ENCODE data around the gene SRP72. TPM values are rescaled to one million over a fixed set of nuclear protein-coding genes. Genes with fewer than 3 reads are reported as not detected.

Gene SRP72
- total RNA-seq, 4 donors from 2014 or later, result 40.9 to 59.9 (median 46.4) TPM

DNA sequence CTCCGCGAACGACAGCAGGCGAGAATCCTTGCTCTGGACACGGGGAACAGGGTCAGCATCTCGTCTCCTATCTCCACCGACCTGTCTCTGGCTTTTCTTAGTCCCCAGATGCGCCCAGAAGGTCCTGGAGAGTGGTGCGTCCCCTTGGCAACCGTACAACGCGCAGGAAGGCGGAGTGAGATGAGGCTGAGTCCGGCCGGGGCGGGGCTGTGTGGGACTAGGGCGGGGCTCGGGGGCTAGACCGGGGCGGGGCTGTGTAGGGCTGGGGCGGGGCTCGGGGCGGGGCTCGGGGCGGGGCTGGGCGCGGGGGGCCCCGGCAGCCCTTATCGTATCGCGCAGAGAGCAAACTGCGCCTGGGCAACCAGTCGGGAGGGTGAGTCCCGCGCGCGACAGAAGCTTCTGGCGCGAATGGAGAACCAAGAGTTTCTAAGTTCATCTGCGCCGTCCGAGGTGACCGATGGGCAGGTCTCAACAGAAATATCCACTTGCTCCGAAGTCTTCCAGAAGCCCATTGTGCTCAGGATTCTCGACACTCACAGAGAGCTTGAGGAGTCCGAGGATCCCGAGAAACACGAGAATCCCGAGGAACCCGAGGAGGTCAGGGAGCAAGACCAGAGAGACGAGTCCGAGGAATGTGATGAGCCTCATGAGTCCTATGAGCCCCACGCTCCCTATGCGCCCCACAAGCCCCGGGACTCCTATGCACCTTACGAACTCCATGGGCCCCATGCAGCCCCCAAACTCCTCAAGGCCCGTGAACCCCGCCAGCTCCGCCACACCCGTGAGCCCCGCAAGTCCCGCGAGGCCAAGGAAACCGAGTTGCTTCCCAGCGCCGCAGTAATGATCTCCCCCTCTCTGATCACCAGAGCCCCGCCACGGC lies 63.1 kb downstream of the SRP72 start:
- intact Hi-C loops (cut with DNase I; ENCODE audit: low total_unique reads), result no loop called here
- TF ChIP-seq CTCF (IDR thresholded peaks at IDR 0.05), result no peak
- TF ChIP-seq POLR2A (IDR thresholded peaks at IDR 0.05), result no peak
- WGBS, 2 donors, result 4 to 5% methylated on average over 39 to 53 of the region's 68 CpGs

DNA sequence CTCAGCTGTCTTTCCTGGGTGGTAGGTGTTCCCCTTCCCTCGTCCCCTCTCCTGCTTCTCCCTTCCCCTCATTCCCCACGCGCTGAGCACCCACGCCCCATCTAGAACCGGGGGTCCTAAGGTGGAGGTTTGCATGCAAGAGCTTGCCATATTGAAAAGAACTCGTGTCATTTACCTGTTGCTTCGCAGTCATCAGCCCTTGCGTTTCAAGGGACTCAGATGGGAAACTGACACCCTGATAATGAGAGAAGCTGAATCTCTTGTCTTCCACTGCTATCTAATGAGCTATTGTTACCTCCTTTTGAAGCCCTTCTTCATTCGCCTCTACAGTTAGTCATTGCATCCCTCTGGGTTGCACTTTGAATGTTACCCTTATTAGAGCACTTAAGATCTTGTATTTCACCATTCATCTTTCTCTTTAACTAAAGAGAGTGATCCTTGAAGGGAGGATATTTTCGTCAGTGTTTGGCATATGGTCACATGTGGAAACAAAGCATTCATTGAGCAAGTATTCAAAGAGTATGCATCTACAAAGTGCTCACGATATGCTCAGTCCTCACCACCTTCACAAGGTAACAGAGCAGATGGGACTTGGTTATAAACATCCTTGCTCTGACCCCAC lies 63.8 kb downstream of the SRP72 start:
- WGBS, 2 donors, result 23 to 34% methylated on average over 11 of the region's 11 CpGs
- DNase-seq (ENCODE audit: low spot score in 2 of 2), result no peak
- TF ChIP-seq POLR2A (IDR thresholded peaks at IDR 0.05) (no peak), CTCF (IDR thresholded peaks at IDR 0.05) (no peak)
- H3K4me3 ChIP-seq (ENCODE audit: low read depth, poor library complexity, severe bottlenecking), result peak overlapping the region; percentile 38
- intact Hi-C loops (cut with DNase I; ENCODE audit: low total_unique reads), result no loop called here

More for the DNA sequence above, 63.1 kb downstream of the SRP72 start:
- H3K4me3 ChIP-seq (ENCODE audit: low read depth, poor library complexity, severe bottlenecking), result peak overlapping the region; percentile 38
- DNase-seq (ENCODE audit: low spot score in 2 of 2), result peak; percentile 76 to 96

DNA sequence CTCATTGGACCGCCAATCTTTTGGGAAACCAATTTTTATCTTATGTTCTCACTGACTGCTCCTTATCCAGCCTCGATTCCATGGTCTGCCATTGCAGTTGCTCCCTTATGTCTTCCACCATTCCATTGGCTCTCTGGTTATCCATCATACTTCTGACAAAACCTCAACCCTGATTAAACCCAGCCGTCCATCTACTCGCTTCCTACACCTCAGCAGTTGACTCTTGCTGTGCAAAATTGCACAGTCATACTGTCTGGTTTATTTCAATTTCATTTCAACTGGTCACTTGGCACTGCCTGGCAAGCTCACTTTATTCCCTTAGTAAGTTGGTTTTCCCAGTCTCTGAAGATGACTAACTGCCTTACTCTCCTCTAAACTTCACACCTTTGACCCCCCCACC lies 64.4 kb downstream of the SRP72 start:
- DNase-seq (ENCODE audit: low spot score in 2 of 2), result peak in 1 of 2 donors; percentile 18
- no peak overlapping the region for H3K4me3 ChIP-seq (ENCODE audit: low read depth, poor library complexity, severe bottlenecking)
- 81 to 82% methylated on average over 4 of the region's 4 CpGs for WGBS, 2 donors
- intact Hi-C loops (cut with DNase I; ENCODE audit: low total_unique reads), result no loop called here
- TF ChIP-seq CTCF (IDR thresholded peaks at IDR 0.05) (no peak), POLR2A (IDR thresholded peaks at IDR 0.05) (no peak)

GRCh38 chr4:56532239-56532638 lies 64.8 kb downstream of the SRP72 start:
- H3K4me3 ChIP-seq (ENCODE audit: low read depth, poor library complexity, severe bottlenecking), result no peak overlapping the region
- WGBS, 2 donors, result 93 to 97% methylated on average over 2 of the region's 2 CpGs
- TF ChIP-seq CTCF (IDR thresholded peaks at IDR 0.05) (no peak), POLR2A (IDR thresholded peaks at IDR 0.05) (no peak)
- intact Hi-C loops (cut with DNase I; ENCODE audit: low total_unique reads), result no loop called here
- DNase-seq (ENCODE audit: low spot score in 2 of 2), result no peak

GRCh38 chr4:56535915-56536314 lies 68.5 kb downstream of the SRP72 start:
- peak in 1 of 2 donors; percentile 42 for DNase-seq (ENCODE audit: low spot score in 2 of 2)
- TF ChIP-seq CTCF (IDR thresholded peaks at IDR 0.05), result no peak
- TF ChIP-seq POLR2A (IDR thresholded peaks at IDR 0.05), result no peak
- no peak overlapping the region for H3K4me3 ChIP-seq (ENCODE audit: low read depth, poor library complexity, severe bottlenecking)
- intact Hi-C loops (cut with DNase I; ENCODE audit: low total_unique reads), result no loop called here
- 65 to 95% methylated on average over 7 of the region's 7 CpGs for WGBS, 2 donors

All from lower leg skin (tissue), 4 donors.